NB4 (cell line): Measurements from ENCODE around the gene CNNM2.

Source experiments
- DNase-seq: peaks from one replicate; pipeline ENCODE4 v3.0.0; 2010; ENCODE audit warnings: low read depth
- H3K4me3 ChIP-seq: one replicate; pipeline ENCODE4 v1.5.1; 2011; ENCODE audit warnings: mild to moderate bottlenecking, low read depth, low read length, moderate library complexity
- CTCF ChIP-seq: IDR thresholded peaks from one replicate; pipeline ENCODE4 v1.5.1; 2012; ENCODE audit warnings: low read depth, low read length
- MAX ChIP-seq: IDR thresholded peaks from 2 replicates; pipeline ENCODE4 v1.6.1; 2011; ENCODE audit warnings: low read depth, low read length
- MYC ChIP-seq: IDR thresholded peaks from 2 replicates; pipeline ENCODE4 v1.6.1; 2011; ENCODE audit warnings: low read depth, low read length
- POLR2A ChIP-seq: IDR thresholded peaks from 2 replicates; pipeline ENCODE4 v1.6.1; 2011; ENCODE audit warnings: mild to moderate bottlenecking; ENCODE audit not compliant: insufficient read length; ENCODE audit errors: extremely low read depth

CNNM2 gene

GRCh38 chr10:103089493-103089892 is 171.4 kb downstream of the CNNM2 start:
- no peak for DNase-seq
- no peak overlapping the region for H3K4me3 ChIP-seq
- TF ChIP-seq POLR2A (no peak), CTCF (no peak), MYC (no peak)

GRCh38 chr10:103090911-103091310 is 172.8 kb downstream of the CNNM2 start:
- TF ChIP-seq CTCF (no peak), POLR2A (no peak)
- H3K4me3 ChIP-seq: no peak overlapping the region

GRCh38 chr10:103095005-103095404 is 176.9 kb downstream of the CNNM2 start:
- no peak for TF ChIP-seq CTCF
- TF ChIP-seq POLR2A: no peak
- TF ChIP-seq MAX: no peak
- no peak for TF ChIP-seq MYC
- H3K4me3 ChIP-seq: no peak overlapping the region
- no peak for DNase-seq

More at GRCh38 chr10:103090911-103091310, 172.8 kb downstream of the CNNM2 start:
- DNase-seq: no peak

- DNase-seq: no peak
- H3K4me3 ChIP-seq: no peak overlapping the region
- TF ChIP-seq MAX (no peak), MYC (no peak), POLR2A (no peak), CTCF (no peak)
These were observed 178.0 kb downstream of the CNNM2 start for GRCh38 chr10:103096130-103096529.

GRCh38 chr10:103098240-103098639 is 180.1 kb downstream of the CNNM2 start:
- no peak overlapping the region for H3K4me3 ChIP-seq
- DNase-seq: no peak
- TF ChIP-seq CTCF (no peak), POLR2A (no peak), MYC (no peak), MAX (no peak)

GRCh38 chr10:103100620-103101019 is 182.5 kb downstream of the CNNM2 start:
- H3K4me3 ChIP-seq: no peak overlapping the region
- DNase-seq: no peak
- no peak for TF ChIP-seq CTCF
- no peak for TF ChIP-seq MAX
- TF ChIP-seq POLR2A: no peak
- no peak for TF ChIP-seq MYC
